HL-60/S4 (cell line): ENCODE measurements around the gene ZNF160.
"Not testable (repeated sequence)": the region's sequence is repeated elsewhere in the genome, so short reads cannot be mapped to it uniquely, and the experiment has no call there.

Source experiments
- in situ Hi-C: fragments of 300-500 bp; cut with MboI; formaldehyde crosslinking; loops from 2 replicates; pipeline ENCODE4 v1.14.3; 2022; ENCODE audit warnings: low sequenced_read_pairs

The ZNF160 gene

DNA sequence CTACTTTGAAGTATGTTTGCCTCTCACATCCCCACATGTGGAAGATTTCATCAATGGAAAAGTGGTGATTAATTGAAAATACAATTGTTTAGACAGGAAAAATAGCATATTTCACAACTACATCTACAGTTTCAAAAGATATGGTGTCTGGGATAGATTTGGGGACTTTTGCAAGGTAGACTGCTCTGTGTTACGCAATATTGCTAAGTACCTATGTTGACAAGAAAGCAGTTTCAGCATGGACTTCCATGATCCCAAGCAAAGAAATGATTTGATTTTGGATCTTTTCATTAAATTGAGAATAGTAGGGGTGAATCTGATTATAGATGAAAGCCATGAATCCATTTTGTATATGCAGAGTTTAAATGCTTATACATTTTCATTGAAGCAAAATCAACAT lies 10.5 kb downstream of the ZNF160 start:
- in situ Hi-C loops, result no loop called here

DNA sequence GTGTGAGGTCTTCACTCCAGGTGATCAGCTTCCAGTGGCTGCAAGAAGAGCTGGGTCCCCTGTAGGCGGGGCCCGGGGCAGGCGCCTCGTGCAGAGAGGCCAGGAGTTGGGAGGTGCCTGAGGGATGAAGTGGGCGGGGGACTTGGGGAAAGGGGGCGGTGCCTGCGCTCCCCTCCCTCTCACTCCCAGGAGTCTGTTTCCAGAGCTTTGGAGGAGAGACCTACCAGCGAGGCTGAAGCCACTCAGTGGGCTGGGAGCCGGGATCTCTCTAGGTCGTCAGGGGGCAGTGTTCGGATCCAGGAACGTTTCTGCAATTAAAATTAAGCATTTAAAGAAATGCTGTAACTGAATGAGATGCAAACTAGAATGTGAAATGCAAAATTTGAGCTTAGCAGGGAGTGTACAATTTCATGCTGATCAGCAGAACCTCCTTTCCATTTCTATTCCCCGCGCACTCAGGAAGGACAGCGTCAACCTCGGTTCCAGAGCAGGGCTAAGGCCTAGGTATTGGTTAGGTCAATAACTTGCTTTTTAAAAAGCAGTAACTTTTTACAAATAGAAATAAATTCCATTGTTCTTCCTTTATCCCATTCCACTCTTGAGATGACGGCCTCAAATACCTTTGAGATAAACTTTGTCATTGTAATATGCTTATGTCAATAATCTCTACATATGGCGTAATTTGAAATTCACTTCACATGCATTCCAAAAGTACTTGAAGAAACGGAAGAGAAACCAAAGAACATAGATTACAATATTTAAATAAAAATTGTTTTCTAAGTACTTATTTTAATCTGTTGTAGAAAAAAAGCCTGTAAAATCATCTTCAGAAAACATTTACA lies 11.6 kb downstream of the ZNF160 start:
- in situ Hi-C loops, result no loop called here

DNA sequence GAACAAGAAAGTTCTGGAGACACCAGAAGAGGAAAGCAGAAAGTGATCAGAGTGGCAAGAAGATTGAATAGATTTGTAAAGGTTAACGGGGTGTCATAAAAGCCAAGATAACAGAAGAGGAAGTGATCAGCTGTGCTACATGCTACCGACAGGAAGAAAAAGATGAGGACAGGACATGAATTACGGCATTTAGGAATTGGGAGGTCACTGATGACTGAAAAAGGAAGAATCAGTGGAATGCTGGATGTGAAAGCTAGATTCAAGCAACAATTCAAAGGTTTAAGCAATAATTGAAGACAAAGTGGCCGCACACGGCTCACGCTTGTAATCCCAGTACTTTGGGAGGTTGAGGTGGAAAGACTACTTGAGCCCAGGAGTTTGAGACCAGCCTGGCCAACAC lies 15.1 kb downstream of the ZNF160 start:
- in situ Hi-C loops, result no loop called here

DNA sequence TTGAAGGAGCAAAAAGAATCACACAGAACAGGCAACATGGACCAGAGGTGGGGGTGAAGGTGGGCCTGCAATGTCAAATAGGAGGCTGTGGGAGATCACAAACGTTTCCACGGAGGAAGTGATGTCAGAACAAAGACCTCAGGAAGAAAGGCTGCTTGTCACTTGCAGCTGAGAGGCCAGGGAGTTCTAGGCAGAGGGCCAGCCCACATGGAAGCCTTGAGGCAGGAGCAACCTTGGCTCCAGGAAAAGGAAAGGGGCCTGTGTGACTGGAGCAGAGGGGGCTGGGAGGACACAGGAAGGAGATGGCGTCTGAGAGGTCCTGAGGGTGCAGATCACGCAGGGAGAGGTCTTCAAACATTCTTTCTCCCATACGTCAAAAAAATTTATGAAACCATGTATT lies 16.3 kb downstream of the ZNF160 start:
- in situ Hi-C loops, result no loop called here

DNA sequence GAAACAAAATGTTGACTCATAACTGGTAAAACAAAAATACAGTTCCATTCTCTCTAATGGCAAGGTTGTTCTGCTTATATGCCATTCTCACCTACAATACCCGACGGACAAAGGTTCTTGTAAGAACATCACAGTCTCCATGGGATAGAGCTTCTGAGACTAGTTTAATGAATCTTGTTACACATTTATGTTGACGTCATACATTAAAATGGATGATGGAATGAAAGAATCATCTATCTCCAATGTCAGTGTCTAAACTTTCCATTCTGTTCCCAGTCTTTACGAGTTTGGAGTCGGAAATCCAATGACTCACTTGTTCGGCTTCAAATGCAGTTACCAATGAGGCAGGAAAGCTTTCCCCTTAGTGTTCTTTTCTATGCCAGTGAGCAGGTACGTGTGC lies 17.7 kb downstream of the ZNF160 start:
- in situ Hi-C loops, result no loop called here

DNA sequence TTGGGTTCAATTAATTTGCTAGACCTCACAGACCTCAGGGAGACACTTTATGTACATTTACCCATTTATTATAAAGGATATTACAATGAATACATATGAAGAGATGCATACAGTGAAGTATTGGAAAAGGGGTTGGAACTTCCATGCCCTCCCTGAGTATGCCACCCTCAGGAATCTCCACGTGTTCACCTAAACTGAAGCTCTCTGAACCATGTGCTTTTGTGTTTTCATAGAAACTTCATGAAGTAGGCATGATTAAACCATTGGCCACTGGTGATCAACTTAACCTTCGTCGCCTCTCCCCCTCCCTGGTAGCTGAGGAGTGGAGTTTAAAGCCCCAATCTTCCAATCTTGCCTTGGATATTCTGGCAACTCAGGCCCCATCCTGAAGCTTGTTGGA lies 20.3 kb downstream of the ZNF160 start:
- in situ Hi-C loops, result no loop called here

DNA sequence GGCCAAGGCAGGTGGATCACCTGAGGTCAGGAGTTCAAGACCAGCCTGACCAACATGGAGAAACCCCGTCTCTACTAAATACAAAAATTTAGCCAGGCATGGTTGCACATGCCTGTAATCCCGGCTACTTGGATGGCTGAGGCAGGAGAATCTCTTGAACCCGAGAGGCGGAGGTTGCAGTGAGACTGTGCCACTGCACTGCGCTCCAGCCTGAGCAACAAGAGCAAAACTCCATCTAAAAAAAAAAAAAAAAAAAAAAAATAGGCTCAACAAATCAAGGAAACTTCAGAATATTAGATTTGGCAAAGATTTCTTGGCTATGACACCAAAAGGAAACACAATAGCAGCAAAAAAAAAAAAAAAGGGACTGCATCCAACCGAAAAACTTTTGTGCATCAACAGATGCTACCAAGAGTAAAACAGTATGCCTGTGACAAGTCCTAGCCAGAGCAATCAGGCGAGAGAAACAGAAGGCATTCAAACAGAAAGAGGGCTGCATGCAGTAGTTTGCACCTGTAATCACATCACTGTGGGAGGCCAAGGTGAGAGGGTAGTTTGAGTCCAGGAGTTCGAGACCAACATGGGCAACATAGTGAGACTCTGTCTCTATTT lies 23.8 kb downstream of the ZNF160 start:
- in situ Hi-C loops, result no loop called here

DNA sequence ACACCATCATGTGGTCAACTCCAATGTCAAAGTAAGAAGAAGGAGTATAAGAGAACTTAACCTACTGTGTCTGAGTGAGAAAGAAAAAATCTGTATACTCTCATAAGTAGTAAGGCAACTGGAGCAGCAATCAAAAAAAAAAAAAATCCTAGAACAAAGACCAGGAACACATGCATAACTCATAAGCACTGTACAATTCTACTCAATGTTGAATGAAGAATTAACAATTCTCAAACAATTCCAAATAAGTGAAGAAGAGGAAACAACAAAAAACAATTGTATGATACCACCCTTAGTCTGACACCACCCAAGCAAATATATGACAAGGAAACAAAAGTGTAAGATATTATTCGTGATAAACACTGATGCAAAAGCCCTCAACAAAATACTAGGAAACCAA lies 24.6 kb downstream of the ZNF160 start:
- in situ Hi-C loops, result no loop called here

DNA sequence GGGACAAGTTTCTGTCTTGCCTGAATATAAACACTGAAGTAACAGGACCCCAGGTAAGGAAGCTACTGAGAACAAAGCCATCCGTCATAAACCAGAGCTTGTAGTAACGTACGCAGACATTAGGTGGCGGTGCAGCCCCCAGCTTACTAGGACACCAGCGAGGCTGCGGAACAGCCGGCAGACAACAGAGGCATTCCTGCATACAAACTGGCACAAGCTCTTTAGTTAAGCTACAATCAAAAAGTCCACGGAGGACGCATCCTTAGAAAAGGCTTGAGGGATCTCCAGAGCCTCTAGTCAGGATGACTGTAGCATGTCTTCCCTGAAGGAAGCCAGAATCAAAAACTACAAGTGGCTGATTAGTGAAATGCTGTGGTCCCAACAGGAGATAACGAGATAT lies 26.2 kb downstream of the ZNF160 start:
- in situ Hi-C loops, result no loop called here

DNA sequence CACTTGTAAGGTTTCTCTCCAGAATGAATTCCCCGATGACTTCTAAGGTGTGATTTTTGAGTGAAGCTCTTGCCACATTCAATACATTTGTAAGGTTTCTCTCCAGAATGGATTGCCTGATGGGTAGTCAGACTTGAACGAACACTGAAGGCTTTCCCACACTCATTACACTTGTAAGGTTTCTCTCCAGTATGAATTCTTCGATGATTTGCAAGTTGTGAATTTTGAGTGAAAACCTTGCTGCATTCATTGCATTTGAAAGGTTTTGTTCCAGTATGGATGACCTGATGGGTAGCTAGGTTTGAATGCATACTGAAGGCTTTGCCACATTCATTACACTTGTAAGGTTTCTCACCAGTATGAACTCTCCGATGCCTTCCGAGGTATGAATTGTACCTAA lies 34.4 kb downstream of the ZNF160 start:
- in situ Hi-C loops, result no loop called here

DNA sequence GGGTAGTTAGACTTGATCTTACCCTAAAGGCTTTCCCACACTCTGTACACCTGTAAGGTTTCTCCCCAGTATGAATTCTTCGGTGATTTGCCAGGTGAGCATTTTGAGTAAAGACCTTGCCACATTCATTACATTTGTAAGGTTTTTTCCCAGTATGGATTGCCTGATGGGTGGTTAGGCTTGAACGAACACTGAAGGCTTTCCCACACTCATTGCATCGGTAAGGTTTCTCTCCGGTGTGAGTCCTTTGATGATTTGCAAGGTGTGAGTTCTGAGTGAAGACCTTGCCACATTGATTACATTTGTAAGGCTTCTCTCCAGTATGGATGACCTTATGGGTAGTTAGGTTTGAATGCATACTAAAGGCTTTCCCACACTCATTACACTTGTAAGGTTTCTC lies 35.0 kb downstream of the ZNF160 start:
- in situ Hi-C loops, result no loop called here

DNA sequence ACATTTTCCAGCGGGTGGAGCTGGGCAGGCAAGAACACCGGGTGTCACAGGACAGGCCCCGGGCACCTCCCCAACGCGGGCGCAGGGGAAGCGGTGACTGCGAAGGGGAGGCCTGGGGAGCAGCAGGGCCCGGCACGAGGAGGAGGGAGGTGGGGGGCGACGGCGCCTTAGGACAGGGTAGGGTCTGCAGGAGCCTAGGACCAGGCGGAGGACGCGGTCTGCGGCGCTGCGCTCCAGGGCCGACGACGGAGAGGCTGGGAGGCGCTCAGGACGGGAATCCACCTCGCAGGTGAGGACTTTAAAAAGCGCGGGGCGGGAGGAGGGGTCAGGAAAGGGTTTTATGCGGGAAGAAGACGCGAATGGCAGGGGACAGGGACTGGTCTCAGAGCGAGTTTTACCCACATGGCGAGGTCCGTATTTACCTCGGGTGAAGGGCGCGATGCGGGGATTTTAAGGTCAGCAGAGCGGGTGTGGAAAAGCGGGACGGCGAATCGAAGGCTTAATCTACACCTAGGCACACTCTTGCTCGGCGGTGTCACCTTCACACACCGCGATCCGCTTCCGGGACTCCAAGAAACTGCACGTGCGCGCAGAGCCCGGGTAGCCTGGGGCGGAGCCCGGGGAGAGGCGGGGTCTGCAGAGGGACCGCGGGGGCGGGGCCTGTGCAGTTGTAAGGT lies 45.2 kb downstream of the ZNF160 start:
- in situ Hi-C loops, result no loop called here

DNA sequence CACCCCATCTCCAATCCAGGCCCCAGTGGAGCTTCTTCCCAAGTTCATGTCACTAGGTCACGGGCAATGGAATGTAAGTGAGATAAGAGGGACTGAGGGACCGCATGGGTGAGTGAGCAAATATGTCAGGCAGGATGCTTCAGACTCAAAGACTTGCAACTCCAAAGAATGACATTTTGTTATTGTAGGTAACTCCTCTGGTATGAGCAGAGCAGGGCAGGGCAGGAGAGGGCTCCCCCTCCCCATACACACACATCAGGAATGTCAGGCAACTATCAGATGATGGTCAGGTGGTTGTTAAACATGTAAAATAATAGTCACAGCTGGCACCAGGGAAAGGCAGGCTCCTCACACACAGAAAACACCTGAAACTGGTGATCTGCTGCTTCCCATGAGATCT lies 48.1 kb downstream of the ZNF160 start:
- in situ Hi-C loops, result no loop called here

DNA sequence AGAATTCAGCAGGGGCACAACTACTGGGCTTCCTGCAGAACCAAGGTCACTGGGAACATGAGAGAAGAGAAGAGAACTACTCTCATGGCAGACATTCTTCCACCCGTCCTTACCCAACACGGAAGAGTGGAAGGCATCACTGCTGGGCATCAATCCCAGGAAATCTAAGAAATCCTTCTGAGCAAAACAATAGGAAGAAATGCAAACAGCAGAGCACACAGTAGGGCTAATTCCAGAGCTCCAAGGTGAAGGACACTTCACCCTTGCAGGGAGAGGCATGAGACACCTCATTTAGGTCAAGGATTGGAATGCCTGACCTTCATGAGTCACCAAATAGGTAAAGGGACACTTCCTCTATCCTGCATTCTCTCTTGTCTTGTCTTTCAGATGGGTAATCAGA lies 55.8 kb downstream of the ZNF160 start:
- in situ Hi-C loops, result no loop called here

DNA sequence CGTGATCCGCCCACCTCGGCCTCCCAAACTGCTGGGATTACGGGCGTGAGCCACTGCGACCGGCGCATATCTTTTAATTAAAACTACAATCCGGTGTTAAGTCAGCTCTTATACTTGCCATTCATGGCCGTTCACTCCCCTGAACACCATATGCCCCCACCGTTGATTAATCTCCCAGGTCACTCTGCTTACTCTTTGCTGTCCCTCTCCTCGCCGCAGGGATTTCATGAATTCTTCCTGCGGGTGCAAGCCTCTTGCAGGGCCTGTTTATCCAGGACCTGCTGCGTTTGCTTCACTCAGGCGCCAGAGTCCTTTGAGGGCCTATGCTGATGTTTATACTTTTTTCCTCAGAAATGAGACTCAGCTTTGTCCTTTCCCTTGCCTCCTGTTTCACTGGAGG lies 57.7 kb downstream of the ZNF160 start:
- in situ Hi-C loops, result no loop called here

DNA sequence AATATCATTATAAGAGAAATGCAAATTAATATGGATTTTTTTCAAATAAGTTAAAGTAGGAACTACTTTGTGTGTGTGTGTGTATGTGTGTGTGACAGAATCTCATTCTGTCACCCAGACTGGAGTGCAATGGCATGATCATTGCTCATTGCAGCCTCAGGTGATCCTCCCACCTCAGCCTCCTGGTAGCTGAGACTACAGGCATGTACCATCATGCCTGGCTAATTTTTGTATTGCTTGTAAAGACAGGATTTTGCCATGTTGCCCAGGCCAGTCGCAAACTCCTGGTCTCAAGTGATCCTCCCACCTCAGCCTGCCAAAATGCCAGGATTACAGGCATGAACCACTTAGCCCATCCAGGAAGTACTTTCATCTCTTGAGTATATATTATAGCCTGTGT lies 61.9 kb downstream of the ZNF160 start:
- in situ Hi-C loops, result no loop called here

DNA sequence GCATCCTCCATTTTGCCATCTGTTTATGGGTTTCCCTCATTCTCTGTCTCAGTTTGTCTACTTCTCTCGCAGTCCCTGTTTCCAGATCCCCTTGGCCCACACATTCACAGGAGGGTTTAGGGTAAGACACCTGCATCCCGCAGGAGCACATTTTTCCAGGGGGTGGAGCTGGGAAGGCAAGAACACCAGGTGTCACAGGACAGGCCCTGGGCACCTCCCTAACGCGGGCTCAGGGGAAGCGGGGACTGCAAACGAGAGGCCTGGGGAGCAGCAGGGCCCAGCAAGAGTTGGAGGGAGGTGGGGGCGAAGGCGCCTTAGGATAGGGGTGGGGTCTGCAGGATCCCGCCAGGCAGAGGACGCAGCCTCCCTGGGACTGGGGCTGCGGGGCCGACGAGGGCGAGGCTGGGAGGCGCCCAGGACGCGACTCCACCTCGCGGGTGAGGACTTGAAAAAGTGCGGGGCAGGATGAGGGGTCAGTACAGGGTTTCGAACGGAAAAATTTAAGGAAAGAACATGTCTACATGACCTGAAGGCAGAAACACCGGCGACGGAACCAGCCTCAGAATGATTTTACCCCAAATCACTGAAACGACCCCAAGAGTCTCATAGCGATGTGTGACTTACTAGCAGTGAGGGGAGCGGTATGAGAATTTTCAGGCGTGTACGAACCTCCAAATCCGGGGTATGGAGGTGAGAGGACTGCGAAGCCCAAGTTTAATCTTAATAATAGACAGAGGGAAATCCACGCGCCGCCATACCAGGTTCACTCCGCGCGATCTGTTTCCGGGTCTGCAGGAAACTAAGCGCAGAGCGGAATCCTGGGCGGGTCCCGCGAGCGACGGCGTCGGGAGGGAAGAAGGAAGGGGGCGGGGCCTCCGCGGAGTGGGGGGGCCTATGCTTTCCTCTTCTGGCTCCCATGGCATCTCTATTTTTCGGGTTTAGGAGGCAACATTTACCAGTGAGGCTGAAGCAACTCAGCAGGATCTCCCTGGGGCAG lies 65.8 kb downstream of the ZNF160 start:
- in situ Hi-C loops, result no loop called here

DNA sequence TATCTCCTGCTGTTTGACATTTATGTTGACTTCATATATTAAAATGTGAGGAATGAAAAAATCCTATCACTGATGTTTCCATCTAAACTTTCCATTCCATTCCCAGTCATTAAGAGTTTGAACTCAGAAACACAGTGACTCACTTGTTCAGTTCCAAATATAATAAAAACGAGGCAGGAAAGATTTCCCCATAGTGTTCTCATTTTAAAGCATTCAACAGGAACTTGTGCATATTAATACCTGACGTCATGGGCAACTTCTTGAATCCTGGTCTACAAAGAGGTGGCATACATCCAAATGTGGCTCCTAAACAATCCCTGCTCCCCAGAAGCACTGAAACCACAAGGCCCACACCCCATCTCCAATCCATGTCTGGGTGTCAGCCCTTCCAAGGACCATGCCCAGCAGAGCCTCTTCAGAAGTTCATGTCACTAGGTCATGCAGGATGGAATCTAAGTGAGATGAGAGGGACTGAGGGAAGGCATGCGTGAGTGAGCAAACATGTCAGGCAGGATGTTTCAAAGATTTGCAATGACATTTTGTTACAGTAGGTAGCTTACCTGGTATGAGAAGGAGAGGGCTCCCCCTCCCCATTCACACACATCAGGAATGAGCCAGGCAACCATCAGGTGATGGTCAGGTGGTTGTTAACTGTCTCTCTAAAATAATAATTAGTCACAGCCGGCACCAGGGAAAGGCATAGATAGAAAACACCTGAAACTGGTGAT lies 68.1 kb downstream of the ZNF160 start:
- in situ Hi-C loops, result no loop called here

DNA sequence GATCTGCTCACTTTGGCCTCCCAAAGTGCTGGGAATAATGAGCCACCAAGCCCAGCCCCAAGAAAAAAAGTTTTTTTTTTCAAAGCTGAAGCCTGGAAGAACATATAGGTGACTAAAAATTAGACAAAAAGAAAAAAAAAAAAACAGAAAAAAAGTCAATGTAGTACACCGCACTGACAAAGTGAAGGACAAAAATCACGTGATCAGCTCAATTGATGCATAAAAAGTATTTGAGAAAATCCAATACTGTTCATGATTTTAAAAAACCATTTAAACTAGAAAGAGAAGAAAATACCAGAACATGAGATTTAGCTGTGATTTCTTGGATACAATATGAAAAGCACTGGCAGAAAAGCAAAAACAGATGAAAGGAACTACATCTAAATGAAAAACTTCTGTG lies 69.2 kb downstream of the ZNF160 start:
- in situ Hi-C loops, result no loop called here

DNA sequence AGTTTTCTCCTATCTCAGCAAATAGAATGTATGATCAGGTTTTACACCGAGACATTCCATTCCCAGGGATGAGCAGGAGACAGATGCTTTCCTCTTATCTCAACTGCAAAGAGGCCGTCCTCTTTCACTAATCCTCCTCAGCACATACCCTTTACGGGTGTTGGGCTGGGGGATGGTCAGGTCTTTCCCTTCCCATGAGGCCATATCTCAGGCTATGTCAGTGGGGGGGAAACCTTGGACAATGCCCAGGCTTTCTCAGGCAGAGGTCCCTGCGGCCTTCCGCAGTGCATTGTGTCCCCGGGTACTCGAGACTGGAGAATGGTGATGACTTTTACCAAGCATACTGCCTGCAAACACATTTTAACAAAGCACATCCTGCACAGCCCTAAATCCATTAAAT lies 74.9 kb downstream of the ZNF160 start:
- in situ Hi-C loops, result not testable (repeated sequence)
